OCI-LY3 (cell line): Measurements from ENCODE around the gene SPNS3.

Experiments used
- CTCF ChIP-seq: fragments of 200-600, 300-600 bp; sonication (generic); IDR thresholded peaks from 2 replicates; pipeline ENCODE4 v1.5.1; 2014; ENCODE audit warnings: antibody characterized with exemption, low read length, low read depth
- EZH2phosphoT487 ChIP-seq: fragments of 200-600 bp; shearing (Covaris generic); IDR thresholded peaks from 2 replicates; pipeline ENCODE4 v1.6.1; 2018; ENCODE audit warnings: antibody characterized with exemption, mixed run types, low read depth

- no peak for TF ChIP-seq CTCF
- TF ChIP-seq EZH2phosphoT487: no peak
Observed at GRCh38 chr17:4407216-4407615, 26.5 kb upstream of the SPNS3 start.
